ENCODE data around the gene NEGR1.

DNA sequence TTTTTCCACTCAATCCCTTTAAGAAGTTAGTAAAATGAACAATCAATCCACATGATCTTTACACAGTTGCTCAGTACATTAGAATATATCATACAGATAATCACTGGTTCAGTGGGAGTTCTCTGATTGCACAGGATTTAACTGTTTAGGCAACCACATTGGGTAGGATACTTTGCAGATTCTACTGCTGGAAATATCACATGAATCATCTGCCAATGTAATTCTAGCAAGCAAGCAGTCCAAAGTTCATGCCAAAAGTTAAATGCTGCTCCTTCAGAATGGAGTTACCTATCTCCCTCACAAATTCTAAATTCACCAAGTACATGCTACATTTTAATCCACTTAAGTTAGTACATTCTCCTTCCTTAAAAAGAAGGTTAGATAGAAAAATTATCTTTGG lies 52.4 kb downstream of the NEGR1 start:
- no peak for TF ChIP-seq CTCF (IDR thresholded peaks at IDR 0.05)
- no peak for TF ChIP-seq POLR2A (IDR thresholded peaks at IDR 0.05)
- no peak for TF ChIP-seq EP300 (IDR thresholded peaks at IDR 0.05)

Data from ovary (tissue), 3 donors.